Rectal smooth muscle tissue (tissue), 1 donor: Measurements from ENCODE around the gene GNAI2.

Source experiments
- H3K27ac ChIP-seq: one replicate; pipeline ENCODE4 v1.7.0; 2013; ENCODE audit warnings: low read depth, low read length, inconsistent platforms
- H3K27me3 ChIP-seq: one replicate; pipeline ENCODE4 v1.7.0; 2013; ENCODE audit warnings: low read length; ENCODE audit not compliant: control insufficient read depth, insufficient read depth
- H3K36me3 ChIP-seq: one replicate; pipeline ENCODE4 v1.7.0; 2013; ENCODE audit warnings: low read length; ENCODE audit not compliant: control insufficient read depth, insufficient read depth
- H3K4me1 ChIP-seq: one replicate; pipeline ENCODE4 v1.7.0; 2013; ENCODE audit warnings: low read length; ENCODE audit not compliant: control insufficient read depth, insufficient read depth
- H3K4me3 ChIP-seq: one replicate; pipeline ENCODE4 v1.7.0; 2013; ENCODE audit warnings: low read length
- H3K9ac ChIP-seq: one replicate; pipeline ENCODE4 v1.7.0; 2013; ENCODE audit warnings: low read length

Gene GNAI2

DNA sequence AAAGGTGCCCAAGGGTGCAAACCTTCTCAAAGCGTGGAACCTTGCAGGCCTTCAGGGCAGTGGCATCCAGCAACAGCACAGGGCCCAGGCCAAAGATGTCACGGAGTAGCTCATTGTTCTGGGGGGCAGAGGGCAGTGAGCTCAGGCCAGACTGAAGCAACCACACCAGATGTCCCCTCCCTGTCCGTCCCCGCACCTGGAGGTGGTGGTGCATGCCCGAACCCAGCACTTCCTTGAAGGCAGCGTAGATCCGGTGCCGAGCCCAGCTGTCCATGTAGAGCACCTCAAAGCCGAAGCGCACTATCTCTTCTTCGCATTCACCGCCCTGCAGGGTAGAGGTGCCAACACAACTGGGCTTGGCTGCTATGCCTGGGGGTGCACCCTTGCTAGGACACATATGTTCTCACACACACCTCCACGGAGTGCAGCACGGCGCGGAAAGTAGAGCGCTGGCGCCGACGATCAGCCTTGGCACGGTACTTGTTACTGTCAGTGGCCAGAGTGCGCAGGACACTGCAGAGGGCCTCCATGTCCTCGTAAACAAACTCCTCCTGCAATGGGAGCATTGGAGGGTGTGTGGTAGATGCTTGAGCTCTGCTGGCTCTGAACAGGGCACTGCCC, 52.5 kb downstream of the GNAI2 start:
- no peak overlapping the region for H3K9ac ChIP-seq
- peaks cover 13% of the 10 kb centered on the region for H3K4me1 ChIP-seq
- peaks cover 15% of the 10 kb centered on the region for H3K36me3 ChIP-seq
- no peak overlapping the region for H3K27ac ChIP-seq
- no peaks in the 10 kb centered on the region for H3K27me3 ChIP-seq
- H3K4me3 ChIP-seq: no peak overlapping the region

DNA sequence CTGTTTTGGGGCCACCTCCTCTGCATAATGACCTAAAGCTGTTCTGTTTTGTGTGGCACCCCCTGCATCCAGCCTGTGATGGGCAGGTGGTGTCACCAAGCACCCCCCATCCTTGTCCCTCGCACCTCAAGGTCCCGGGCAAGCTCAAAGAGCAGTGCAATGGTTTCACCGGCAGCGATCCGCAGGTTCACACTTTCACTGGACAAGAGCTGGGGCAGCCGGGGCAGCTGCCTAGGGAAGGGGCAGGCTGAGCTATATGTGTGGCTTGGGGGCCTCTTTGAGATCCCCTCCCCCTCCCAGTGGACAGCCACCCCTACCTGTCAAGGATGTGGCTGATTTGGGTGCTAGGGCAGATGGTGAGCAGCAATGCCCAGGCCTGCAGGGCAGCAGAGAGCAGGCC, 53.1 kb downstream of the GNAI2 start:
- no peak overlapping the region for H3K27ac ChIP-seq
- no peak overlapping the region for H3K4me3 ChIP-seq
- no peaks in the 10 kb centered on the region for H3K27me3 ChIP-seq
- H3K36me3 ChIP-seq: peaks cover 15% of the 10 kb centered on the region
- H3K4me1 ChIP-seq: peaks cover 13% of the 10 kb centered on the region
- no peak overlapping the region for H3K9ac ChIP-seq

- no peaks in the 10 kb centered on the region for H3K27me3 ChIP-seq
- H3K9ac ChIP-seq: no peak overlapping the region
- H3K4me3 ChIP-seq: no peak overlapping the region
- H3K4me1 ChIP-seq: peaks cover 13% of the 10 kb centered on the region
- no peak overlapping the region for H3K27ac ChIP-seq
- peaks cover 15% of the 10 kb centered on the region for H3K36me3 ChIP-seq
These were observed 54.2 kb downstream of the GNAI2 start for GRCh38 chr3:50290161-50290641.

GRCh38 chr3:50292159-50293078, 56.4 kb downstream of the GNAI2 start, which contains the start of gene IFRD2:
TSS of gene IFRD2 (minus strand) at chr3:50292429. CDS start at chr3:50292274, 155 bp downstream.
- Histone ChIP-seq H3K9ac (peak within 1 kb of the TSS; percentile 57), H3K4me1 (peaks cover 13% of the 10 kb centered on the region), H3K27ac (peak within 1 kb of the TSS; percentile 95), H3K27me3 (no peaks in the 10 kb centered on the region), H3K36me3 (peaks cover 15% of the 10 kb centered on the region), H3K4me3 (peak within 1 kb of the TSS; percentile 75)

GRCh38 chr3:50293079-50293801, 57.2 kb downstream of the GNAI2 start:
- Histone ChIP-seq H3K9ac (no peak overlapping the region), H3K36me3 (peaks cover 12% of the 10 kb centered on the region), H3K27me3 (no peaks in the 10 kb centered on the region), H3K4me3 (peak overlapping the region; percentile 75), H3K27ac (peak overlapping the region; percentile 95), H3K4me1 (peaks cover 13% of the 10 kb centered on the region)

GRCh38 chr3:50294089-50294488, 58.1 kb downstream of the GNAI2 start:
- Histone ChIP-seq H3K4me1 (peaks cover 20% of the 10 kb centered on the region), H3K4me3 (no peak overlapping the region), H3K36me3 (peaks cover 5% of the 10 kb centered on the region), H3K9ac (no peak overlapping the region), H3K27ac (no peak overlapping the region), H3K27me3 (no peaks in the 10 kb centered on the region)

- Histone ChIP-seq H3K27ac (no peak overlapping the region), H3K4me3 (no peak overlapping the region), H3K4me1 (peaks cover 21% of the 10 kb centered on the region), H3K36me3 (peaks cover 4% of the 10 kb centered on the region), H3K9ac (no peak overlapping the region), H3K27me3 (no peaks in the 10 kb centered on the region)
These were observed 58.7 kb downstream of the GNAI2 start for GRCh38 chr3:50294492-50295403.

- H3K4me1 ChIP-seq: peaks cover 23% of the 10 kb centered on the region
- no peak overlapping the region for H3K4me3 ChIP-seq
These were observed 59.8 kb downstream of the GNAI2 start for GRCh38 chr3:50295553-50296431.

DNA sequence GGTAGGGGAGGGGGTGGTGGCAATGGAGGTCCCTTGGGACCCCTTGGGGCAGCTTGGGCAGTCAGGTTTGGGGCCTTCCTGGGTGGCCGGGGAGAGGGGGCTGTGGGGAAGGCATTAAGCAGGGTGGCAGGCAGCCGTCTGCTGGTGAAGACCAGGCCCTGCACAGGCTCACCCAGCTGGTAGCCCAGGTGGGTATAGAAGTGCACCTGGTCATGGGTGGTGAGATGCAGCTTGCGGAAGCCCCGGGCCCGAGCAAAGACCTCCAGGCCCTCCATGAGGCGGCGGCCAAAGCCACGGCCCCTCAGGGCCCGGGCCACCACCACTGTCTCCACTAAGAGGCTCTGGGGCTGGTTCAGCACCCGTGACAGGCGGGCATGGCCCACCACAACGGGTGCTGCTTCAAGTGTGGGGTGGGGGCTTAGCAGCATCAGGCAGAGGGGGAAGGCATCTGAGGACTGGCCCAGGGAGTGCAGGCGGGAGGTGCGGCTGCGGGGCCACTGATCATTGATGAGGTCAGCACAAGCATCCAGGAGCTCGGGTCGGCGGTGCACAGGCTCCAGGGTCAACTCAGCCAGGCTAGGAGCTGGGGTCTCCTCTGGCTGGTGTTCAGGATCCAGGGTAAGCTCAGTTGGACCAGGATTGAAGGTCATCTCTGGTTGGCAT, 60.8 kb downstream of the GNAI2 start:
- no peak overlapping the region for H3K9ac ChIP-seq
- no peaks in the 10 kb centered on the region for H3K36me3 ChIP-seq
- no peak overlapping the region for H3K27ac ChIP-seq
- no peaks in the 10 kb centered on the region for H3K27me3 ChIP-seq
- peaks cover 19% of the 10 kb centered on the region for H3K4me1 ChIP-seq
- H3K4me3 ChIP-seq: no peak overlapping the region

More at GRCh38 chr3:50295553-50296431, 59.8 kb downstream of the GNAI2 start:
- Histone ChIP-seq H3K27me3 (no peaks in the 10 kb centered on the region), H3K9ac (no peak overlapping the region), H3K36me3 (no peaks in the 10 kb centered on the region), H3K27ac (no peak overlapping the region)

GRCh38 chr3:50297384-50297775, 61.4 kb downstream of the GNAI2 start:
- Histone ChIP-seq H3K4me1 (peaks cover 19% of the 10 kb centered on the region), H3K27me3 (no peaks in the 10 kb centered on the region), H3K4me3 (no peak overlapping the region), H3K36me3 (no peaks in the 10 kb centered on the region), H3K9ac (no peak overlapping the region), H3K27ac (no peak overlapping the region)
